WERI-Rb-1 (cell line): ENCODE data around the gene AFAP1.

Experiments
- DNase-seq: peaks from one replicate; pipeline ENCODE4 v3.0.0-alpha.2; 2020
- H3K27ac ChIP-seq: fragments of 250-450 bp; sonication (Bioruptor Pico); 2 replicates; pipeline ENCODE4 v1.5.1; 2020; ENCODE audit warnings: mild to moderate bottlenecking, moderate library complexity
- H3K27me3 ChIP-seq: fragments of 250-450 bp; sonication (Bioruptor Pico); 2 replicates; pipeline ENCODE4 v1.5.1; 2021; ENCODE audit warnings: mild to moderate bottlenecking, low read depth, moderate library complexity; ENCODE audit not compliant: insufficient read depth, severe bottlenecking
- H3K36me3 ChIP-seq: fragments of 250-450 bp; sonication (Bioruptor Pico); 2 replicates; pipeline ENCODE4 v1.5.1; 2020; ENCODE audit warnings: mild to moderate bottlenecking, moderate library complexity
- H3K4me3 ChIP-seq: 2 replicates; pipeline ENCODE4 v1.5.1; 2011; ENCODE audit warnings: low read depth, mild to moderate bottlenecking, control low read depth, low read length
- H3K9me3 ChIP-seq: fragments of 250-450 bp; sonication (Bioruptor Pico); 2 replicates; pipeline ENCODE4 v1.5.1; 2021; ENCODE audit warnings: mild to moderate bottlenecking, moderate library complexity; ENCODE audit not compliant: severe bottlenecking
- TF ChIP-seq, protein P1 (sequence below): IDR thresholded peaks from 2 replicates; pipeline ENCODE4 v1.5.1; 2011; ENCODE audit warnings: low read depth, mild to moderate bottlenecking, control low read depth, inconsistent platforms, low read length

Gene AFAP1

DNA sequence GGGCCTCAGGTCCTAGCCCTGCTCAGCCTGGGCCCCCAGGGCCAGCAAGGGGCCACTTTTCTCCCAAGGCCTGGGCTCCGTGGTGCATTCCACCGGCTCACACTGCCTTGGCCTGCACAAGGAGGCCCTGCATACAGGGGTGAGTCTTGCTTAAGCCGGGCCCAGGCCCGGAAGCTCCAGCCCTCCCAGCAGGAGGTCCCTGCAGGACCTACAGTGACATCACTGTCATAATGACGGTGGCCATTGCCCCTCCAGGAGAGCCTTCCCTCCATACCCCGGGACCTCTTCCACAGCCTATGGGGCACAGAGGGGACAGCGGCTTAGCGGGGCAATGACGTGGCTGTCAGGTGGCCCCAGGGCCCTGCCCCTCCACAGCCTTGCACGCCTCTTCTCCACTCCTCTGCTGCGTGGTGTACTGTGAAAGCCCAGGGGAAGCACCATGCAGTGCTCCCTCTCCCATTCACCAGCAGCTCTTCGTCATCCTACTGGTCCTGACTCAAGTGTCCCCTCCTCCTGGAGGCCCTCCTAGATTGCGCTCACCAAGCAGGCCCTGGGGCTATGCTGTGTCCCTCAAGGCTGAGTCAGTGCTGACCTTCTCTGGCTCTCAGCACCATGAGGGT, 32.3 kb upstream of the AFAP1 start:
- Histone ChIP-seq H3K27me3 (no peaks in the 10 kb centered on the region), H3K9me3 (no peaks in the 10 kb centered on the region), H3K27ac (no peak overlapping the region), H3K4me3 (no peak overlapping the region), H3K36me3 (no peaks in the 10 kb centered on the region)
- DNase-seq: no peak
- TF ChIP-seq, protein P1, sequence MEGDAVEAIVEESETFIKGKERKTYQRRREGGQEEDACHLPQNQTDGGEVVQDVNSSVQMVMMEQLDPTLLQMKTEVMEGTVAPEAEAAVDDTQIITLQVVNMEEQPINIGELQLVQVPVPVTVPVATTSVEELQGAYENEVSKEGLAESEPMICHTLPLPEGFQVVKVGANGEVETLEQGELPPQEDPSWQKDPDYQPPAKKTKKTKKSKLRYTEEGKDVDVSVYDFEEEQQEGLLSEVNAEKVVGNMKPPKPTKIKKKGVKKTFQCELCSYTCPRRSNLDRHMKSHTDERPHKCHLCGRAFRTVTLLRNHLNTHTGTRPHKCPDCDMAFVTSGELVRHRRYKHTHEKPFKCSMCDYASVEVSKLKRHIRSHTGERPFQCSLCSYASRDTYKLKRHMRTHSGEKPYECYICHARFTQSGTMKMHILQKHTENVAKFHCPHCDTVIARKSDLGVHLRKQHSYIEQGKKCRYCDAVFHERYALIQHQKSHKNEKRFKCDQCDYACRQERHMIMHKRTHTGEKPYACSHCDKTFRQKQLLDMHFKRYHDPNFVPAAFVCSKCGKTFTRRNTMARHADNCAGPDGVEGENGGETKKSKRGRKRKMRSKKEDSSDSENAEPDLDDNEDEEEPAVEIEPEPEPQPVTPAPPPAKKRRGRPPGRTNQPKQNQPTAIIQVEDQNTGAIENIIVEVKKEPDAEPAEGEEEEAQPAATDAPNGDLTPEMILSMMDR: no peak

DNA sequence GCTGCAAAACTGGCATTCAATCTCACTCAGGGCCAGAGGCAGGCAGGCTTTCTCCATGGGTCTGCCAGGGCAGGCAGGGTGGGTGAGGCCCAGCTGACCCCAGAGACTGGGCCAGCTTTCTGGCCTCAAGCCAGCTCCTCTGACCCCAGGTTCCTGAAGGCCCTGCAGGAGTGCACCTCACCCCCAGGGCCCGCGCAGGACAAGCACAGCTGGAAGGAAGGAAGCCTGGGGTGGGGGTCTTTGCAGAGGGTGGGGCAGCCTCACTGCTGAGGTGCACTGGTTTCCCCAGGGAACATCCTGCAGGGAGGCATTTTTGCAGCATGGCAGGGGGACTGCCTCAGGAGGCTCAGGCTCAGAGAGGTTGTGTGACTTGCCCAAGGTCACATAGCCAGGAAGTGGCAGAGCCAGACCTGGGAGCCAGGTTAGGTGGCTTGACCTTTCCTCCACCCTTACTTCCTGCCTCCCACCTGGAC, 31.5 kb upstream of the AFAP1 start:
- H3K27ac ChIP-seq: no peak overlapping the region
- H3K27me3 ChIP-seq: no peaks in the 10 kb centered on the region
- TF ChIP-seq, protein P1: no peak
- no peaks in the 10 kb centered on the region for H3K9me3 ChIP-seq
- no peaks in the 10 kb centered on the region for H3K36me3 ChIP-seq
- no peak overlapping the region for H3K4me3 ChIP-seq
- DNase-seq: no peak

DNA sequence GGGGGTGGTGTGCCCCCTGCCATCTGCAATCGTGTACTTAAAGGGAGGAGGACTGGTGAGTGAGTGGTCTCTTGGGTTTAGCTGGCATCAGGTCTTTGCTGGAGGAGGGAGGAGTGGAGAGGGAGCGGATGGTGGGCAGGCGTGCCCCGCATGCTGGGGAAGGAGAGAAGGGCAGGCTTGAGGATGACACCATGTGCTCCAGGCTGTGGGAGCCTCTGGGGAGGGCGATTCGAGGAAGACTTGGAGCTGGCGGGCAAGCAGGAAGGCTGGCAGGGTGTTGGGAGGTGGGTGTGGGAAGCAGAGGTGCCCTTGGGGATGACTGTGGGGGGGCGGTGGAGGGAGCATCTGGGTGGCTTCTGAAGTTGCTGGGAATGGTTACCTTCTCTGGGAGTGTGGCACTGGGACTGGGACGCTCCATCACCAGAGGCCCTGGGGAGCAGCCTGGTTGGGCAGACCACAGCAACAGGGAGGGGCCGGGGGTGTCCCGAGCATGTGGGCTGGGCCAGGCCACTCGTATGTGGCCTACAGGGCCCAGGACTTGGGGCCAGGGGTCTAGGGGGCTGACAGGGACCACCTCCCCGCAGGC, 30.8 kb upstream of the AFAP1 start:
- Histone ChIP-seq H3K27me3 (no peaks in the 10 kb centered on the region), H3K4me3 (no peak overlapping the region), H3K36me3 (no peaks in the 10 kb centered on the region), H3K9me3 (no peaks in the 10 kb centered on the region), H3K27ac (no peak overlapping the region)
- TF ChIP-seq, protein P1: no peak
- DNase-seq: no peak

DNA sequence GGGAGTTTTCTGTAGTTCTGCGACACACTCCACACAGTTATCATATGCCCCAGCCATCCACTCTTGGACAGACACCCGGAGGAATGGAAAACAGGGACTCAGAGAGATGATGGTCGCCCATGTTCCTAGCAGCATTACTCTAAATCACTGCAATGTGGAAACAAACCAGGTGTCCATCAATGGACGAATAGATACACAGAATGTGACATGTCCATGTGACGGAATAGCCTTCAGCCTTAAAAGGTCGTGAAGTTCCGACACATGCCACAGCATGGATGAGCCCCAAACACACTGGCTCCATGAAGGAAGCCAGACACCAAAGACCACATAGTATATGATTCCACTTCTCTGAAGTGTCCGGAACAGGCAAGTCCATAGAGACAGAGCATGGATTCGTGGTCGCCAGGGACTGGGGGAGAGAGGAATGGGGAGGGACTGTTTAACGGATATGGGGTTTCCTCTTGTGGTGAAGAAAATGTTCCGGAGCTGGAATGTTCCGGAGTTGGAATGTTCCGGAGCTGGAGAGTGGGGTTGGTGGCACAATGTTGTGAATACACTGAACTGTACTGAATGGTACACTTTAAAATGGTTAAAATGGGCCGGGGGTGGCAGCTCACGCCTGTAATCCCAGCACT, 28.7 kb upstream of the AFAP1 start:
- H3K27ac ChIP-seq: no peak overlapping the region

DNA sequence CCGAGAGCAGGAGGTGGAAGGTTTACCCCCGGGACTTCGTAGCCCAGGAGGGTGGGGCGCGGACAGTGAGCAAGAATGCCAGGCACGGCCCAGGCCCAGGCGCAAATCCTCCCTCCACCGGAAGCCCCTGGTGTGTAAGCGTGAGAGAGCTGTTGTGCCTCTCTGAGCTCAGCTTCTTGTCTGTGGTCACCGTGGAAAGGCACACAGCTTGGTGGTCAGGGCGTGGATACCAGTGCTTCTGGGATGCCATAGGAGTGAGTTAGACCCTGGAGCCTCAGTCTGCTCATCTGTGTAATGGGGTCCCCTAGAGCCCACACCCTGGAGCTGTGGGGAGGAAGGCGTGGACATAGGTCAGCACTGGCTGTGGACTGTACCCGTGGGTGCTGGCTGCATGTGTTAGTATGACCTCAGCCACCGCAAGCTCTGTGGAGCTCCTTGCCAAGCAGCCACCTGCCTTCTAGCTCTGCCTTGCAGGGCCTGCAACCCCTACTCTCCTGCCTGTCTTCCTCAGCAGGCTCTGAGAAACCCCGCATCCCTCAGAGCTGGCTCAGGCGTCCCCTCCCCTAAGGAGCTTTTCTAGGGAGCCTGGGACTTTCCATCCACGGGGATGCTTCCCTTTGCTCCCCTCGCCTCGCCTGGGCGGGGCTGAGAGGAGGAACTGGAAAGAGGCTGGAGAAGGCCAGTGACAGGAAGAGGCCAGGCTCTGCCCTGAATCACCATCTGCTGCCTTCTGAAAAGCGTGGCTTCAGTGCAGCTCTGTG, 28.0 kb upstream of the AFAP1 start:
- peak; percentile 69 for DNase-seq
- H3K4me3 ChIP-seq: no peak overlapping the region
- no peaks in the 10 kb centered on the region for H3K36me3 ChIP-seq
- TF ChIP-seq, protein P1: no peak
- no peak overlapping the region for H3K27ac ChIP-seq
- H3K27me3 ChIP-seq: no peaks in the 10 kb centered on the region
- H3K9me3 ChIP-seq: no peaks in the 10 kb centered on the region

More for the DNA sequence above, 28.7 kb upstream of the AFAP1 start:
- no peaks in the 10 kb centered on the region for H3K9me3 ChIP-seq
- no peaks in the 10 kb centered on the region for H3K36me3 ChIP-seq
- H3K27me3 ChIP-seq: no peaks in the 10 kb centered on the region
- TF ChIP-seq, protein P1: no peak
- DNase-seq: no peak
- H3K4me3 ChIP-seq: no peak overlapping the region
